ENCODE measurements around the gene ADAM12. TPM values are rescaled to one million over a fixed set of nuclear protein-coding genes. Genes with fewer than 3 reads are reported as not detected.

The ADAM12 gene
- total and polyA plus RNA-seq, 4 donors, result 0.03 to 0.33 (median 0.19) TPM

GRCh38 chr10:126108693-126109092, 279.6 kb downstream of the ADAM12 start:
- Histone ChIP-seq H3K27me3 (ENCODE audit: control insufficient read depth in 4 of 4, insufficient read depth in 4 of 4, low read length in 3 of 4) (peaks cover 0 to under 1% (median 0%) of the 10 kb centered on the region in 4 donors), H3K36me3 (ENCODE audit: control insufficient read depth in 4 of 4, insufficient read depth in 3 of 4, low read depth in 1 of 4, low read length in 3 of 4) (no peaks in the 10 kb centered on the region), H3K4me3 (ENCODE audit: low read depth in 1 of 3, low read length in 3 of 3) (no peak overlapping the region), H3K9me3 (ENCODE audit: control insufficient read depth in 4 of 4, low read length in 3 of 4) (no peaks in the 10 kb centered on the region), H3K9ac (ENCODE audit: low read depth in 1 of 2, low read length in 2 of 2) (no peak overlapping the region), H3K4me1 (ENCODE audit: control insufficient read depth in 4 of 4, insufficient read depth in 4 of 4, low read length in 3 of 4) (no peaks in the 10 kb centered on the region), H3K27ac (ENCODE audit: low read depth in 1 of 2, low read length in 2 of 2) (no peak overlapping the region)
- DNase-seq (ENCODE audit: low spot score), result no peak
- WGBS, result 71% methylated on average over 4 of the region's 4 CpGs
- TF ChIP-seq FOXA2 (IDR thresholded peaks at IDR 0.05), result no peak
- TF ChIP-seq SP1 (IDR thresholded peaks at IDR 0.05), result no peak
- TF ChIP-seq HNF4A (conservative IDR thresholded peaks at IDR 0.05), result no peak
- no peak for TF ChIP-seq CTCF (IDR thresholded peaks at IDR 0.05; ENCODE audit: low read depth, low read length, missing input control)
- no peak for TF ChIP-seq MAX (IDR thresholded peaks at IDR 0.05)
- no peak for TF ChIP-seq REST (IDR thresholded peaks at IDR 0.05)
- TF ChIP-seq NR2F2 (IDR thresholded peaks at IDR 0.05), result no peak
- no peak for TF ChIP-seq YY1 (IDR thresholded peaks at IDR 0.05)
- no peak for TF ChIP-seq RAD21 (IDR thresholded peaks at IDR 0.05)
- no peak for TF ChIP-seq JUND (IDR thresholded peaks at IDR 0.05)
- TF ChIP-seq HNF4G (IDR thresholded peaks at IDR 0.05), result no peak
- TF ChIP-seq FOXA1 (IDR thresholded peaks at IDR 0.05), result no peak
- TF ChIP-seq ATF3 (IDR thresholded peaks at IDR 0.05), result no peak
- TF ChIP-seq TAF1 (conservative IDR thresholded peaks at IDR 0.05), result no peak
- no peak for TF ChIP-seq GABPA (IDR thresholded peaks at IDR 0.05 in 1 of 2, conservative IDR thresholded peaks at IDR 0.05 in 1 of 2)
- no peak for TF ChIP-seq EGR1 (IDR thresholded peaks at IDR 0.05; ENCODE audit: low read depth in 2 of 2)

- Histone ChIP-seq H3K36me3 (ENCODE audit: control insufficient read depth in 4 of 4, insufficient read depth in 3 of 4, low read depth in 1 of 4, low read length in 3 of 4) (no peaks in the 10 kb centered on the region), H3K27me3 (ENCODE audit: control insufficient read depth in 4 of 4, insufficient read depth in 4 of 4, low read length in 3 of 4) (no peaks in the 10 kb centered on the region), H3K27ac (ENCODE audit: low read depth in 1 of 2, low read length in 2 of 2) (no peak overlapping the region), H3K4me3 (ENCODE audit: low read depth in 1 of 3, low read length in 3 of 3) (no peak overlapping the region), H3K9ac (ENCODE audit: low read depth in 1 of 2, low read length in 2 of 2) (no peak overlapping the region), H3K4me1 (ENCODE audit: control insufficient read depth in 4 of 4, insufficient read depth in 4 of 4, low read length in 3 of 4) (no peaks in the 10 kb centered on the region), H3K9me3 (ENCODE audit: control insufficient read depth in 4 of 4, low read length in 3 of 4) (no peaks in the 10 kb centered on the region)
- 70% methylated on average over 8 of the region's 8 CpGs for WGBS
- DNase-seq (ENCODE audit: low spot score), result no peak
- no peak for TF ChIP-seq SP1 (IDR thresholded peaks at IDR 0.05)
- TF ChIP-seq FOXA1 (IDR thresholded peaks at IDR 0.05), result no peak
- no peak for TF ChIP-seq RAD21 (IDR thresholded peaks at IDR 0.05)
- no peak for TF ChIP-seq REST (IDR thresholded peaks at IDR 0.05)
- no peak for TF ChIP-seq RXRA (IDR thresholded peaks at IDR 0.05)
- TF ChIP-seq TAF1 (conservative IDR thresholded peaks at IDR 0.05), result no peak
- no peak for TF ChIP-seq HNF4G (IDR thresholded peaks at IDR 0.05)
- no peak for TF ChIP-seq YY1 (IDR thresholded peaks at IDR 0.05)
- no peak for TF ChIP-seq CTCF (IDR thresholded peaks at IDR 0.05; ENCODE audit: low read depth, low read length, missing input control)
- TF ChIP-seq ATF3 (IDR thresholded peaks at IDR 0.05), result no peak
- TF ChIP-seq NR2F2 (IDR thresholded peaks at IDR 0.05), result no peak
Observed at GRCh38 chr10:126104767-126105166, 283.5 kb downstream of the ADAM12 start.

Measured in liver (tissue), 9 donors.